Peyer's patch (tissue), 4 donors: ENCODE data around the gene APOL1.
"Not testable (repeated sequence)": the region's sequence is repeated elsewhere in the genome, so short reads cannot be mapped to it uniquely, and the experiment has no call there.

Experiments
- POLR2A ChIP-seq, 2 donors: fragments of 450-650 bp; IDR thresholded peaks; one replicate each; pipeline ENCODE4 v1.5.1; 2017; ENCODE audit warnings: antibody characterized with exemption in 2 of 2, mild to moderate bottlenecking in 2 of 2, moderate library complexity in 2 of 2
- TF ChIP-seq, protein P1 (sequence below), 6 experiments: fragments of 450-650 bp in 4 of 6; fragments of 200-600 bp in 2 of 6; sonication (generic) in 1 of 6; IDR thresholded peaks; one replicate each; pipeline ENCODE4 v1.5.1; 2017 to 2019; ENCODE audit warnings: antibody characterized with exemption in 6 of 6, mild to moderate bottlenecking in 3 of 6, moderate library complexity in 1 of 6

- TF ChIP-seq, protein P1, sequence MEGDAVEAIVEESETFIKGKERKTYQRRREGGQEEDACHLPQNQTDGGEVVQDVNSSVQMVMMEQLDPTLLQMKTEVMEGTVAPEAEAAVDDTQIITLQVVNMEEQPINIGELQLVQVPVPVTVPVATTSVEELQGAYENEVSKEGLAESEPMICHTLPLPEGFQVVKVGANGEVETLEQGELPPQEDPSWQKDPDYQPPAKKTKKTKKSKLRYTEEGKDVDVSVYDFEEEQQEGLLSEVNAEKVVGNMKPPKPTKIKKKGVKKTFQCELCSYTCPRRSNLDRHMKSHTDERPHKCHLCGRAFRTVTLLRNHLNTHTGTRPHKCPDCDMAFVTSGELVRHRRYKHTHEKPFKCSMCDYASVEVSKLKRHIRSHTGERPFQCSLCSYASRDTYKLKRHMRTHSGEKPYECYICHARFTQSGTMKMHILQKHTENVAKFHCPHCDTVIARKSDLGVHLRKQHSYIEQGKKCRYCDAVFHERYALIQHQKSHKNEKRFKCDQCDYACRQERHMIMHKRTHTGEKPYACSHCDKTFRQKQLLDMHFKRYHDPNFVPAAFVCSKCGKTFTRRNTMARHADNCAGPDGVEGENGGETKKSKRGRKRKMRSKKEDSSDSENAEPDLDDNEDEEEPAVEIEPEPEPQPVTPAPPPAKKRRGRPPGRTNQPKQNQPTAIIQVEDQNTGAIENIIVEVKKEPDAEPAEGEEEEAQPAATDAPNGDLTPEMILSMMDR (IDR thresholded peaks at IDR 0.05): not testable (repeated sequence)
- not testable (repeated sequence) for TF ChIP-seq POLR2A (IDR thresholded peaks at IDR 0.05)
Measured at GRCh38 chr22:36229649-36230048, 23.3 kb upstream of the APOL1 start.
